GM12891 (cell line): Measurements from ENCODE around the gene FBLN2.

Source experiments
- PAX5 ChIP-seq: IDR thresholded peaks from 2 replicates; pipeline ENCODE4 v1.6.1; 2011; ENCODE audit warnings: low read length, moderate library complexity, mild to moderate bottlenecking; ENCODE audit not compliant: insufficient read depth, severe bottlenecking
- POLR2A ChIP-seq: IDR thresholded peaks from 2 replicates; pipeline ENCODE4 v1.6.1; 2011; ENCODE audit warnings: low read depth, low read length, control low read depth
- POLR2AphosphoS5 ChIP-seq: IDR thresholded peaks from 2 replicates; pipeline ENCODE4 v1.6.1; 2011; ENCODE audit warnings: low read depth, low read length, control low read depth
- POU2F2 ChIP-seq: IDR thresholded peaks from 2 replicates; pipeline ENCODE4 v1.6.1; 2011; ENCODE audit warnings: low read depth, mild to moderate bottlenecking, control low read depth, low read length, moderate library complexity
- SPI1 ChIP-seq: IDR thresholded peaks from 2 replicates; pipeline ENCODE4 v1.6.1; 2011; ENCODE audit warnings: low read depth, low read length, control low read depth
- TAF1 ChIP-seq: IDR thresholded peaks from 2 replicates; pipeline ENCODE4 v1.6.1; 2011; ENCODE audit warnings: low read depth, low read length, control low read depth

DNA sequence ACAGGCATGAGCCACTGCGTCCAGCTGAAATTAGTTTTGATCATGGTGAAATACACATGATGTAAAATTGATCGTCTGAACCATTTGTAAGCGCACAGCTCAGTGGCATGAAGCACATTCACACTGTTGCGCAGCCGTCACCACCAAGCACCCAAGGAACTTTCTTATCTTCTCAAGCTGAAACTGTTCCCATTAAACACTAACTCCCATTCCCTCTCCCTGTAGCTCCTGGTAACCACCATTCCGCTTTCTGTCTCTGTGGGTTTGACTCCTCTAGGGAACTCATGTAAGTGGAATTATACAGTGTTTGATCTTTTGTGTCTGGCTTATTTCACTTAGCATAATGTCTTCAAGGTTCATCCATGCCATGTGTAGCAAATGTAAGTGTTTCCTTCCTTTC lies 62.3 kb downstream of the FBLN2 start:
- no peak for TF ChIP-seq POLR2AphosphoS5
- TF ChIP-seq POLR2A = no peak
- TF ChIP-seq SPI1 = no peak
- TF ChIP-seq TAF1 = no peak
- TF ChIP-seq POU2F2 = no peak
- TF ChIP-seq PAX5 = no peak
